Urothelium cell line (cell line): ENCODE results near the gene ASB4.
A peak's percentile ranks its signal among the peaks of the same experiment; 100 is the strongest.
"Not testable (repeated sequence)": the region's sequence is repeated elsewhere in the genome, so short reads cannot be mapped to it uniquely, and the experiment has no call there.

ENCODE experiments used
- DNase-seq: peaks from one replicate; pipeline ENCODE4 v3.0.0; 2011; ENCODE audit warnings: low spot score, mixed read lengths
- FAIRE-seq: peaks from 2 replicates; lab custom pipeline; 2011; peaks lifted over from hg19 to GRCh38; lab: Jason Lieb, UNC

The ASB4 gene

GRCh38 chr7:95485391-95486123, at the start of gene ASB4:
Gene ASB4, plus strand, starts transcription at chr7:95485943. Its CDS starts 29 bp downstream, at chr7:95485972.
- FAIRE-seq: no peak
- DNase-seq: no peak

DNA sequence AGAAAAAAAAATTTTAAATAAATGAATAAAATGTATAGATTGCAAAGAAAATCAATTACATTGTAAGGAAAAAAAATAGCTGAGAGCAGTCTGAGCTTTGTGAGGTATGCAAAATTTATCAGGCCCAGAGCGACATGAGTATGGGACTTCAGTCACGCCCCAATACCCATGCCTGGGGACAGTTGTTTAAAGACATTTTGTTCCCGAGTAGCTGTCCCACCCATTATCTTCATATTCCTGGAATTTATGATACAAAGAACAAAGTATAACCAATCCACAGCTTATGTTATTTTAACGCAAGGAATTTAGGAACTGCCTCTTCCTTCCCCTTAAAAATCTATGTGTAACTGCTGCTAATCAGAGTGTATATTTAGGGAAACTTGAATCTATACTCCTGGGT, 49.3 kb upstream of the ASB4 start:
- DNase-seq: no peak
- no peak for FAIRE-seq

- no peak for DNase-seq
- no peak for FAIRE-seq
Observed at GRCh38 chr7:95440394-95441038, 45.2 kb upstream of the ASB4 start.

- DNase-seq (no peak), FAIRE-seq (no peak)
Observed at GRCh38 chr7:95441042-95441823, 44.5 kb upstream of the ASB4 start.

GRCh38 chr7:95444796-95445195, 40.9 kb upstream of the ASB4 start:
- FAIRE-seq (no peak), DNase-seq (no peak)

- DNase-seq (no peak), FAIRE-seq (peak; percentile 58)
Observed at GRCh38 chr7:95446618-95447017, 39.1 kb upstream of the ASB4 start.

DNA sequence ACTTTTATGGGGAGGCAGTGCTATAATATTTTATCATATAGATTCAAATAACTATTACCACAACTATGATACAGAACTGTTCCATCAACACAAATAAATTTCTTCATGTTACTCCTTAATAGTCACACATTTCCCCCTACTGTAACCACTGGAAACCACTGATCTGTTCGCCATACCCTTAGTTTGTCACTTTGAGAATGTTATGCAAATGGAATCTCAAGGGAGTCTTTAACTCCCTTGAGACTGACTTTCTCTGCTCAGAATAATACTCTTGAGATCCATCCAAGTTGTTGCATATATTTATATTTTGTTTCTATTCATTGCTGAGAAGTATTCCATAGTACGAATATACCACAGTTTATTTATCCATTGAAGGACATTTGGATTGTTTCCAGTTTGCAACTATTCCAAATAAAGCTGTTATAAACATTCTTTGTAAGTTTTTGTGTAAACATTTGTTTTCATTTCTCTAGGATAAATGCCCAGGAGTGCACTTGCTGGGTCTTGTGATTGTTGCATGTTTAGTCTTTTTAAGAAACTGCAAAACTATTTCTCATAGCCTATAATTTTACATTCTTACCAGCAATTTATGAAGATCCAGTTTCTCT, 31.2 kb upstream of the ASB4 start:
- DNase-seq (no peak), FAIRE-seq (no peak)

DNA sequence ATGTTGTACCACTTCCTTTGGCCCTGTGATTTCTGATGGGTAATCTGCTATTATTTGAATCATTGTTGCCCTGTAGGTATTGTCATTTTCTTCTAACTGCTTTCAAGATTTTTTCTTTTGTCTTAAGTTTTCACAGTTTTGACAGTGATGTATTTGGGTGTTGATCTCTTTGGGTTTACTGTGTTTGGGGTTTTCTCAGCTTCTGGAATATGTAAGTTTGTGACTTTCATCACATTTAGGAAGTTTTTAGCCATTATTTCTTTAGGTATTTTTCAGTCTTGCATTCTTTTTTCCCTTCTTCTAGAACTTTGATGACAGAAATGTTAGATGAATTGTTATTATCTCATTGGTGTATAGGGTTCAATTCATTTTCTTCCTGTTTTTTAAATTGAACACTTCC, 27.8 kb upstream of the ASB4 start:
- DNase-seq: no peak
- FAIRE-seq: no peak

DNA sequence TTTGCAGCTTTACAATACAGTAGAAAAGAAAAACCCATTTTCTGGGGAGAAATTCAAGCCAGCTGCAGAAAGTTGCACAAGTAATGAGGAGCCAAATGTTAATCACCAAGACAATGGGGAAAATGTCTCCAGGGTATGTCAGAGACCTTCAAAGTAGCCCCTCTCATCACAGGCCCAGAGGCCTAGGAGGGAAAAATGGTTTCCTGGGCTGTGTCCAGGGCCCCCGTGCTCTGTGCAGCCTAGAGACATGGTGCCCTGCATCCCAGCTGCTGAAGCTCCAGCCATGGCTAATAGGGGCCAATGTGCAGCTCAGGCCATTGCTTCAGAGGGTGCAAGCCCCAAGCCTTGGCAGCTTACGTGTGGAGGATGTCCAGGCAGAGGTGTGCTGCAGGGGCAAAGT, 25.1 kb upstream of the ASB4 start:
- not testable (repeated sequence) for FAIRE-seq, DNase-seq

DNA sequence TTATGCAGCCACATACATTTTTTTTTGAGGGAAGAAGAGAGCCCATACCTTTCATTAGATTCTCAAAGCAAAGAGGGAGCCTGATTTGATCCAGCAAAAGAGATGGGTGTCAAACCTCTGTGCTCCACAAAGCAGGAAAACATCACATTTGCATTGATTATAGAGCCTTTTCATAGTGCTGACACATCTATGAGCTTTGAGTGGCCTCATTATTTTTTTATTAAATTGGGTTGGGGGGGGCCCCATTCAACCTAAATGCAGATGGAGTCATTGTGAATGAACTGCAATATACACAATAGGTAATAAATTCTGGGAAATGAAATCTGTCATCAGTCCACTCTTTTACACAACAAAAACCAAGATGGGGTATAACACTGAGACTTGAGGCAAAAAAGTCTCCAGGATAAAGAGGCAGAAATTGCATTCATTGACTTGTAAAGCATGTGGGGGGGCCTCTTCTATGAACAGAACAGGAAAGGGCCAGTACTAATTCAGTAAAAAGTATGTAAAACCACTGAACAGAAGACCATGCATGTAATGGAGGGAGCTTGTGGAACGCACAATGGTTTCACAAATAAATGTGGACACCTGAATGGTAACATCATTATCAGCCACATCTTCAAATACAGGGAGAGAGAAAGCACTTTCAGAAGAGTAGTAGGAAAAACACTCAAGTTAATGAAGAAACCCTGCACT, 17.7 kb upstream of the ASB4 start:
- FAIRE-seq (no peak), DNase-seq (no peak)

- DNase-seq: no peak
- FAIRE-seq: no peak
Observed at GRCh38 chr7:95469187-95469586, 16.6 kb upstream of the ASB4 start.

GRCh38 chr7:95469848-95470247, 15.9 kb upstream of the ASB4 start:
- FAIRE-seq (no peak), DNase-seq (no peak)

- FAIRE-seq: no peak
Observed at GRCh38 chr7:95470452-95470851, 15.3 kb upstream of the ASB4 start.

GRCh38 chr7:95471071-95471470, 14.7 kb upstream of the ASB4 start:
- DNase-seq (no peak), FAIRE-seq (no peak)

More at GRCh38 chr7:95470452-95470851, 15.3 kb upstream of the ASB4 start:
- peak; percentile 66 for DNase-seq

GRCh38 chr7:95472581-95473161, 13.1 kb upstream of the ASB4 start:
- FAIRE-seq (no peak), DNase-seq (no peak)

DNA sequence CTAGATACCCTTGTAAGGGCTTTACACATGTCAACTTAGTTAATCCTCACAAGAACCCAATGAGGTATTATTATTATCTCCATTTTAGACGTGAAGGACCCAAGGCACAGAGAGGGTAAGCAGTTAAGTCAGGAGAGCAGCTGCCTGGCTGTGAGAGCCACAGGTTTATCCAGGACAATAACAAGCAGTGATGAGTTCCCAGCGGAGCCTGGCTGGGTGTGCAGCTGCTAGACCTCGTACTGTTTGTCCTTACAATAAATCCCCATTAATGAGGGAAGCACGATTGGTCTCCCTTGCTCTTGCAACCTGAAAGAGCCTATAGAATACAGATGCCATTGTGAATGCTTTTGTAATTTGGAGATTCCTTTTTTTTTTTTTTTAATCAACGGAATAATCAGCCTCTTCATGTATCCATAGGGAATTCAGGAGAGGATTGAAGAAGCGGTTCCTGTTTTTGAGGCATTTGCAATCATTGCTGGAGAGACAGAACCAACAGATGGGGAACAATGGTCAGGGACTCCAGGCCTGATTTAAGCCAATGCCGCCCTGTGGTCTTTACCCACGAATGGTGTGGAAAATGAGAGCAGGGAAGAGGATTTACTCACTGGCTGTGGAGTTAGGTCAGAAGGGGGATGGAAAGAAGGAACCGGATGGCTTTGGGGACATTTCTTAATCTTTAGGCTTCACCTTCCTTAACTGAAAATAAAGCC, 12.3 kb upstream of the ASB4 start:
- DNase-seq: no peak
- FAIRE-seq: no peak

GRCh38 chr7:95476072-95476847, 9.5 kb upstream of the ASB4 start:
- DNase-seq (no peak), FAIRE-seq (no peak)

- peak; percentile 78 for DNase-seq
- peak; percentile 67 for FAIRE-seq
Observed at GRCh38 chr7:95476904-95477594, 8.7 kb upstream of the ASB4 start.
